ENCODE measurements around the gene CDH4. TPM values are rescaled to one million over a fixed set of nuclear protein-coding genes. Genes with fewer than 3 reads are reported as not detected.

CDH4 gene
- total and polyA plus RNA-seq, 3 experiments from 2014 or later: 0.22 TPM; not detected in 2

- no peaks in the 10 kb centered on the region for H3K9me3 ChIP-seq (ENCODE audit: low read length)
- Mint-ChIP-seq H3K27me3 (peaks cover 4 to 7% of the 10 kb centered on the region in 2 donors), H3K4me3 (no peak overlapping the region), H3K27ac (no peak overlapping the region), H3K4me1 (no peaks in the 10 kb centered on the region), H3K9me3 (peaks cover 0 to 1% (median 0%) of the 10 kb centered on the region in 5 donors), H3K36me3 (no peaks in the 10 kb centered on the region)
- no peak for DNase-seq
- CTCF ChIA-PET: no interaction called here
- POLR2A ChIA-PET: no interaction called here
- H3K4me1 ChIP-seq (ENCODE audit: insufficient read depth, low read length): no peaks in the 10 kb centered on the region
- H3K4me3 ChIP-seq (ENCODE audit: low read length): no peak overlapping the region
- no peaks in the 10 kb centered on the region for H3K27me3 ChIP-seq (ENCODE audit: insufficient read depth, low read length, poor library complexity, severe bottlenecking)
- no peaks in the 10 kb centered on the region for H3K36me3 ChIP-seq (ENCODE audit: insufficient read depth, low read length)
- no peak overlapping the region for H3K27ac ChIP-seq (ENCODE audit: low read depth, low read length)
Measured at GRCh38 chr20:61839912-61840778, 588.1 kb downstream of the CDH4 start.

GRCh38 chr20:61840779-61841455 lies 588.9 kb downstream of the CDH4 start:
- Mint-ChIP-seq H3K27ac (peak overlapping the region in 1 of 8 donors; percentile 16), H3K36me3 (no peaks in the 10 kb centered on the region), H3K4me1 (no peaks in the 10 kb centered on the region), H3K4me3 (no peak overlapping the region), H3K27me3 (peaks cover 4 to 7% of the 10 kb centered on the region in 2 donors), H3K9me3 (peaks cover 0 to 1% (median 0%) of the 10 kb centered on the region in 5 donors)
- no peaks in the 10 kb centered on the region for H3K9me3 ChIP-seq (ENCODE audit: low read length)
- ChIA-PET CTCF (no interaction called here), POLR2A (no interaction called here)
- H3K27me3 ChIP-seq (ENCODE audit: insufficient read depth, low read length, poor library complexity, severe bottlenecking): no peaks in the 10 kb centered on the region
- no peaks in the 10 kb centered on the region for H3K4me1 ChIP-seq (ENCODE audit: insufficient read depth, low read length)
- H3K27ac ChIP-seq (ENCODE audit: low read depth, low read length): no peak overlapping the region
- no peak overlapping the region for H3K4me3 ChIP-seq (ENCODE audit: low read length)
- no peaks in the 10 kb centered on the region for H3K36me3 ChIP-seq (ENCODE audit: insufficient read depth, low read length)
- peak in 1 of 5 donors; percentile 30 for DNase-seq

GRCh38 chr20:61841551-61841950 lies 589.5 kb downstream of the CDH4 start:
- Histone ChIP-seq H3K27ac (ENCODE audit: low read depth, low read length) (no peak overlapping the region), H3K9me3 (ENCODE audit: low read length) (no peaks in the 10 kb centered on the region), H3K4me3 (ENCODE audit: low read length) (no peak overlapping the region), H3K4me1 (ENCODE audit: insufficient read depth, low read length) (no peaks in the 10 kb centered on the region), H3K27me3 (ENCODE audit: insufficient read depth, low read length, poor library complexity, severe bottlenecking) (no peaks in the 10 kb centered on the region), H3K36me3 (ENCODE audit: insufficient read depth, low read length) (no peaks in the 10 kb centered on the region)
- POLR2A ChIA-PET: no interaction called here
- peaks cover 0 to 1% (median 0%) of the 10 kb centered on the region in 5 donors for H3K9me3 Mint-ChIP-seq
- peaks cover 4 to 7% of the 10 kb centered on the region in 2 donors for H3K27me3 Mint-ChIP-seq
- no peak overlapping the region for H3K27ac Mint-ChIP-seq
- CTCF ChIA-PET: no interaction called here
- H3K36me3 Mint-ChIP-seq: no peaks in the 10 kb centered on the region
- H3K4me1 Mint-ChIP-seq: no peaks in the 10 kb centered on the region
- no peak overlapping the region for H3K4me3 Mint-ChIP-seq
- DNase-seq: no peak

- Histone ChIP-seq H3K4me1 (ENCODE audit: insufficient read depth, low read length) (no peaks in the 10 kb centered on the region), H3K27ac (ENCODE audit: low read depth, low read length) (no peak overlapping the region), H3K36me3 (ENCODE audit: insufficient read depth, low read length) (no peaks in the 10 kb centered on the region), H3K27me3 (ENCODE audit: insufficient read depth, low read length, poor library complexity, severe bottlenecking) (no peaks in the 10 kb centered on the region), H3K4me3 (ENCODE audit: low read length) (no peak overlapping the region), H3K9me3 (ENCODE audit: low read length) (no peaks in the 10 kb centered on the region)
- DNase-seq: no peak
- H3K4me1 Mint-ChIP-seq: no peaks in the 10 kb centered on the region
- H3K4me3 Mint-ChIP-seq: no peak overlapping the region
- CTCF ChIA-PET: no interaction called here
- peaks cover 4 to 7% of the 10 kb centered on the region in 2 donors for H3K27me3 Mint-ChIP-seq
- H3K9me3 Mint-ChIP-seq: peaks cover 0 to 1% (median 0%) of the 10 kb centered on the region in 5 donors
- no peaks in the 10 kb centered on the region for H3K36me3 Mint-ChIP-seq
- H3K27ac Mint-ChIP-seq: no peak overlapping the region
- POLR2A ChIA-PET: no interaction called here
Measured at GRCh38 chr20:61841966-61842365, 589.9 kb downstream of the CDH4 start.

- peaks cover 4 to 7% of the 10 kb centered on the region in 2 donors for H3K27me3 Mint-ChIP-seq
- H3K4me1 Mint-ChIP-seq: no peaks in the 10 kb centered on the region
- no peak overlapping the region for H3K27ac ChIP-seq (ENCODE audit: low read depth, low read length)
- H3K4me1 ChIP-seq (ENCODE audit: insufficient read depth, low read length): no peaks in the 10 kb centered on the region
- no peak overlapping the region for H3K27ac Mint-ChIP-seq
- no peaks in the 10 kb centered on the region for H3K36me3 ChIP-seq (ENCODE audit: insufficient read depth, low read length)
- no peak overlapping the region for H3K4me3 ChIP-seq (ENCODE audit: low read length)
- no peaks in the 10 kb centered on the region for H3K9me3 ChIP-seq (ENCODE audit: low read length)
- ChIA-PET POLR2A (no interaction called here), CTCF (no interaction called here)
- no peak overlapping the region for H3K4me3 Mint-ChIP-seq
- H3K27me3 ChIP-seq (ENCODE audit: insufficient read depth, low read length, poor library complexity, severe bottlenecking): no peaks in the 10 kb centered on the region
- H3K9me3 Mint-ChIP-seq: peaks cover 0 to 1% (median 0%) of the 10 kb centered on the region in 5 donors
- no peak for DNase-seq
- no peaks in the 10 kb centered on the region for H3K36me3 Mint-ChIP-seq
Measured at GRCh38 chr20:61844621-61845020, 592.6 kb downstream of the CDH4 start.

- H3K9me3 Mint-ChIP-seq: peaks cover 0 to 1% (median 0%) of the 10 kb centered on the region in 5 donors
- H3K4me1 Mint-ChIP-seq: no peaks in the 10 kb centered on the region
- Histone ChIP-seq H3K27me3 (ENCODE audit: insufficient read depth, low read length, poor library complexity, severe bottlenecking) (no peaks in the 10 kb centered on the region), H3K9me3 (ENCODE audit: low read length) (no peaks in the 10 kb centered on the region), H3K36me3 (ENCODE audit: insufficient read depth, low read length) (no peaks in the 10 kb centered on the region), H3K27ac (ENCODE audit: low read depth, low read length) (no peak overlapping the region), H3K4me1 (ENCODE audit: insufficient read depth, low read length) (no peaks in the 10 kb centered on the region), H3K4me3 (ENCODE audit: low read length) (no peak overlapping the region)
- DNase-seq: no peak
- no peak overlapping the region for H3K27ac Mint-ChIP-seq
- ChIA-PET POLR2A (no interaction called here), CTCF (no interaction called here)
- H3K27me3 Mint-ChIP-seq: peaks cover 3 to 7% of the 10 kb centered on the region in 2 donors
- no peaks in the 10 kb centered on the region for H3K36me3 Mint-ChIP-seq
- no peak overlapping the region for H3K4me3 Mint-ChIP-seq
Measured at GRCh38 chr20:61845233-61845671, 593.2 kb downstream of the CDH4 start.

- Histone ChIP-seq H3K36me3 (ENCODE audit: insufficient read depth, low read length) (no peaks in the 10 kb centered on the region), H3K9me3 (ENCODE audit: low read length) (no peaks in the 10 kb centered on the region), H3K4me3 (ENCODE audit: low read length) (no peak overlapping the region), H3K4me1 (ENCODE audit: insufficient read depth, low read length) (no peaks in the 10 kb centered on the region), H3K27me3 (ENCODE audit: insufficient read depth, low read length, poor library complexity, severe bottlenecking) (no peaks in the 10 kb centered on the region), H3K27ac (ENCODE audit: low read depth, low read length) (no peak overlapping the region)
- no peak for DNase-seq
- peaks cover 0 to 7% of the 10 kb centered on the region in 2 donors for H3K27me3 Mint-ChIP-seq
- H3K9me3 Mint-ChIP-seq: peaks cover 0 to 1% (median 0%) of the 10 kb centered on the region in 5 donors
- no peaks in the 10 kb centered on the region for H3K36me3 Mint-ChIP-seq
- H3K27ac Mint-ChIP-seq: no peak overlapping the region
- no peak overlapping the region for H3K4me3 Mint-ChIP-seq
- no peaks in the 10 kb centered on the region for H3K4me1 Mint-ChIP-seq
- CTCF ChIA-PET: no interaction called here
- POLR2A ChIA-PET: no interaction called here
Measured at GRCh38 chr20:61846074-61846473, 594.0 kb downstream of the CDH4 start.

GRCh38 chr20:61846741-61847419 lies 594.8 kb downstream of the CDH4 start:
- Histone ChIP-seq H3K4me1 (ENCODE audit: insufficient read depth, low read length) (no peaks in the 10 kb centered on the region), H3K4me3 (ENCODE audit: low read length) (no peak overlapping the region), H3K27me3 (ENCODE audit: insufficient read depth, low read length, poor library complexity, severe bottlenecking) (no peaks in the 10 kb centered on the region), H3K9me3 (ENCODE audit: low read length) (no peaks in the 10 kb centered on the region), H3K27ac (ENCODE audit: low read depth, low read length) (no peak overlapping the region), H3K36me3 (ENCODE audit: insufficient read depth, low read length) (no peaks in the 10 kb centered on the region)
- ChIA-PET POLR2A (no interaction called here), CTCF (no interaction called here)
- no peaks in the 10 kb centered on the region for H3K4me1 Mint-ChIP-seq
- H3K27me3 Mint-ChIP-seq: peaks cover 0 to 7% of the 10 kb centered on the region in 2 donors
- DNase-seq: no peak
- H3K27ac Mint-ChIP-seq: no peak overlapping the region
- no peak overlapping the region for H3K4me3 Mint-ChIP-seq
- H3K36me3 Mint-ChIP-seq: no peaks in the 10 kb centered on the region
- peaks cover 0 to 1% (median 0%) of the 10 kb centered on the region in 5 donors for H3K9me3 Mint-ChIP-seq
